Hepatocyte (in vitro differentiated cells): ENCODE data around the gene HOXD3.

Source experiments
- CTCF ChIP-seq: fragments of 200-600 bp; sonication (generic); IDR thresholded peaks from 2 replicates; pipeline ENCODE4 v1.5.1; 2016; ENCODE audit warnings: antibody characterized with exemption, mild to moderate bottlenecking; ENCODE audit not compliant: poor library complexity
- EZH2 ChIP-seq: fragments of 200-600 bp; sonication (generic); IDR thresholded peaks from 2 replicates; pipeline ENCODE4 v1.6.1; 2016; ENCODE audit warnings: antibody characterized with exemption, mild to moderate bottlenecking, borderline replicate concordance

- TF ChIP-seq CTCF (no peak), EZH2 (peak; percentile 92)
These were observed 34.9 kb upstream of the HOXD3 start for GRCh38 chr2:176122052-176122682.
